Lung (tissue), 12 donors: ENCODE measurements around the gene FCRL5. TPM values are rescaled to one million over a fixed set of nuclear protein-coding genes. Genes with fewer than 3 reads are reported as not detected.

Source experiments
- ATAC-seq: fragments of 200-7000 bp; cut with Tn5 transposase; one replicate; pipeline ENCODE4 v1.9.1; 2020; ENCODE audit warnings: moderate number of reproducible peaks; ENCODE audit not compliant: insufficient read depth, low FRiP score
- DNase-seq, 3 donors: peaks; one replicate each; pipeline ENCODE4 v3.0.0-alpha.2; 2013 to 2017
- H3K27ac ChIP-seq, 2 donors: one replicate each; pipeline ENCODE4 v1.5.1; 2013; ENCODE audit warnings: mild to moderate bottlenecking in 2 of 2, moderate library complexity in 2 of 2, control low read depth in 1 of 2, inconsistent platforms in 1 of 2, low read depth in 1 of 2, low read length in 1 of 2
- H3K27me3 ChIP-seq, 3 donors: one replicate each; pipeline ENCODE4 v1.5.1; 2013; ENCODE audit warnings: low read length in 2 of 3; ENCODE audit not compliant: control insufficient read depth in 3 of 3, insufficient read depth in 3 of 3
- H3K36me3 ChIP-seq, 4 donors: one replicate each; pipeline ENCODE4 v1.5.1; 2013; ENCODE audit warnings: low read length in 4 of 4, mild to moderate bottlenecking in 1 of 4, moderate library complexity in 1 of 4; ENCODE audit not compliant: control insufficient read depth in 4 of 4, insufficient read depth in 4 of 4
- H3K4me1 ChIP-seq, 5 donors: one replicate each; pipeline ENCODE4 v1.5.1; 2013; ENCODE audit warnings: low read length in 5 of 5, mild to moderate bottlenecking in 2 of 5, moderate library complexity in 1 of 5; ENCODE audit not compliant: control insufficient read depth in 5 of 5, insufficient read depth in 5 of 5
- H3K4me3 ChIP-seq: one replicate; pipeline ENCODE4 v1.5.1; 2013; ENCODE audit warnings: mild to moderate bottlenecking, control low read depth, moderate library complexity
- H3K9ac ChIP-seq, 2 donors: one replicate each; pipeline ENCODE4 v1.5.1; 2013; ENCODE audit warnings: low read length in 2 of 2, control low read depth in 1 of 2; ENCODE audit not compliant: insufficient read depth in 1 of 2
- H3K9me3 ChIP-seq, 4 donors: one replicate each; pipeline ENCODE4 v1.5.1; 2013; ENCODE audit warnings: low read length in 3 of 4, mild to moderate bottlenecking in 1 of 4, moderate library complexity in 1 of 4; ENCODE audit not compliant: control insufficient read depth in 4 of 4, insufficient read depth in 3 of 4
- WGBS, 2 donors: extraction: QIAGEN DNeasy Blood & Tissue Kit; methylation state at CpG; one replicate each; pipeline ENCODE4 v1.1.7; 2013; 5-methylcytosine and 5-hydroxymethylcytosine counted together
- polyA plus RNA-seq, 2 donors: library from polyadenylated mRNA; stranded (reverse); fragments of 200-250 nt; gene quantifications; one replicate each; pipeline ENCODE4 v1.2.1, GENCODE V29; 2013
- total RNA-seq, 2 donors: library from RNA; depleted of rRNA in 1 of 2; stranded (reverse); fragments of >200 nt in 1 of 2; gene quantifications; one replicate each; pipeline ENCODE4 v1.2.1, GENCODE V29; 2014 to 2021
- TF ChIP-seq, protein P1 (sequence below): IDR thresholded peaks from 2 replicates; pipeline ENCODE4 v1.5.1; 2012; ENCODE audit warnings: mild to moderate bottlenecking; ENCODE audit errors: control extremely low read depth, extremely low read depth
- donor health status: control.
- donor health status: control.
- donor health status: Bipolar disorder and iron deficiency.
- donor health status: healthy.
- donor health status: DM: yes; HTN: yes; CAD: no.

The FCRL5 gene
- total and polyA plus RNA-seq, 4 donors: 0.26 to 5.9 (median 1.6) TPM

GRCh38 chr1:157490467-157491165 is 61.7 kb downstream of the FCRL5 start:
- Histone ChIP-seq H3K27ac (no peak overlapping the region), H3K4me3 (no peak overlapping the region), H3K36me3 (no peaks in the 10 kb centered on the region), H3K4me1 (peaks cover 0 to 4% (median 0%) of the 10 kb centered on the region in 5 donors), H3K9ac (no peak overlapping the region), H3K9me3 (no peaks in the 10 kb centered on the region), H3K27me3 (peaks cover 0 to 3% (median 0%) of the 10 kb centered on the region in 3 donors)
- TF ChIP-seq, protein P1, sequence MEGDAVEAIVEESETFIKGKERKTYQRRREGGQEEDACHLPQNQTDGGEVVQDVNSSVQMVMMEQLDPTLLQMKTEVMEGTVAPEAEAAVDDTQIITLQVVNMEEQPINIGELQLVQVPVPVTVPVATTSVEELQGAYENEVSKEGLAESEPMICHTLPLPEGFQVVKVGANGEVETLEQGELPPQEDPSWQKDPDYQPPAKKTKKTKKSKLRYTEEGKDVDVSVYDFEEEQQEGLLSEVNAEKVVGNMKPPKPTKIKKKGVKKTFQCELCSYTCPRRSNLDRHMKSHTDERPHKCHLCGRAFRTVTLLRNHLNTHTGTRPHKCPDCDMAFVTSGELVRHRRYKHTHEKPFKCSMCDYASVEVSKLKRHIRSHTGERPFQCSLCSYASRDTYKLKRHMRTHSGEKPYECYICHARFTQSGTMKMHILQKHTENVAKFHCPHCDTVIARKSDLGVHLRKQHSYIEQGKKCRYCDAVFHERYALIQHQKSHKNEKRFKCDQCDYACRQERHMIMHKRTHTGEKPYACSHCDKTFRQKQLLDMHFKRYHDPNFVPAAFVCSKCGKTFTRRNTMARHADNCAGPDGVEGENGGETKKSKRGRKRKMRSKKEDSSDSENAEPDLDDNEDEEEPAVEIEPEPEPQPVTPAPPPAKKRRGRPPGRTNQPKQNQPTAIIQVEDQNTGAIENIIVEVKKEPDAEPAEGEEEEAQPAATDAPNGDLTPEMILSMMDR: peak; percentile 46
- ATAC-seq (peak; percentile 48), DNase-seq (peak; percentile 57 to 70 (median 62))
- 24 to 31% methylated on average over 14 of the region's 14 CpGs for WGBS, 2 donors

DNA sequence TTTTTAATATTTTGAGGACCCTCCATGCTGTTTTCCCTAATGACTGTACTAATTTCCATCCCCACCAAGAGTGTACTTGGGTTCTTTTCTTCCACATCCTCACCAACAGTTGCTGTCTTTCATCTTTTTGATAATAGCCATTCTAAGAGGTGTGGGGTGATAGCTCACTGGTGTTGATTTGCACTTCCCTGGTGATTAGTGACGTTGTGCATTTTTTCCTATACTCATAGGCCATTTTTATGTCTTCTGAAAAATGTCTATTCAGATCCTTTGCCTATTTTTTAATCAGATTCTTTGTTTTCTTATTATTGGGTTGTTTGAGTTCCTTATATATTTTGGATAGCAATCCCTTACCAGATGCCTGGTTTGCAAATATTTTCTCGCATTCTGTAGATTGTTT is 64.2 kb downstream of the FCRL5 start:
- Histone ChIP-seq H3K27me3 (no peaks in the 10 kb centered on the region), H3K27ac (no peak overlapping the region), H3K4me1 (peaks cover 0 to 4% (median 0%) of the 10 kb centered on the region in 5 donors), H3K4me3 (no peak overlapping the region), H3K9me3 (no peaks in the 10 kb centered on the region), H3K36me3 (no peaks in the 10 kb centered on the region), H3K9ac (no peak overlapping the region)
- no peak for DNase-seq
- no peak for ATAC-seq
- 86 to 89% methylated on average over 2 of the region's 2 CpGs for WGBS, 2 donors
- TF ChIP-seq, protein P1: no peak

DNA sequence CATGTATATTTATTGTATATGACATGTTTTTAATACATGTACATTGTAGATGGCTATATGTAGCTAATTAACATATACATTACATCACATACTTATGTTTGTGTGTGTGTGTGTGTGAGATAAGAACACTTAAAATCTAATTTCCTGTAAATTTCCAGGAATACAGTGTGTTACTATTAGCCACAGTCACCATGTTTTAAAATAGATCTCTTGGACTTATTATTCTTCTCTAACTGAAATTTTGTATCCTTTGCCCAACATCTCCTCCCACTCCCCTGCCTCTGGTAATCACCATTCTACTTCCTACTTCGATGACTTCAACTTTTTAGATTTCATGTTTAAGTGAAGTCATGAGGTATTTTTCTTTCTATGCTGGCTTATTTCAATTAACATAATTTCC is 64.8 kb downstream of the FCRL5 start:
- no peaks in the 10 kb centered on the region for H3K9me3 ChIP-seq
- H3K36me3 ChIP-seq: no peaks in the 10 kb centered on the region
- H3K4me3 ChIP-seq: no peak overlapping the region
- WGBS, 2 donors: 42 to 44% methylated on average over 1 of the region's 1 CpG
- DNase-seq (no peak), ATAC-seq (no peak)
- no peak overlapping the region for H3K27ac ChIP-seq
- H3K9ac ChIP-seq: no peak overlapping the region
- H3K27me3 ChIP-seq: no peaks in the 10 kb centered on the region
- TF ChIP-seq, protein P1: no peak
- H3K4me1 ChIP-seq: peaks cover 0 to 4% (median 0%) of the 10 kb centered on the region in 5 donors
